Measurements from ENCODE around the gene LAMTOR4.
A peak's percentile ranks its signal among the peaks of the same experiment; 100 is the strongest.

LAMTOR4 gene

GRCh38 chr7:100153708-100154535 lies 5.2 kb downstream of the LAMTOR4 start:
- no peak for DNase-seq (ENCODE audit: low read depth)

- DNase-seq (ENCODE audit: low read depth) = no peak
Observed at GRCh38 chr7:100154651-100155491, 6.2 kb downstream of the LAMTOR4 start.

DNA sequence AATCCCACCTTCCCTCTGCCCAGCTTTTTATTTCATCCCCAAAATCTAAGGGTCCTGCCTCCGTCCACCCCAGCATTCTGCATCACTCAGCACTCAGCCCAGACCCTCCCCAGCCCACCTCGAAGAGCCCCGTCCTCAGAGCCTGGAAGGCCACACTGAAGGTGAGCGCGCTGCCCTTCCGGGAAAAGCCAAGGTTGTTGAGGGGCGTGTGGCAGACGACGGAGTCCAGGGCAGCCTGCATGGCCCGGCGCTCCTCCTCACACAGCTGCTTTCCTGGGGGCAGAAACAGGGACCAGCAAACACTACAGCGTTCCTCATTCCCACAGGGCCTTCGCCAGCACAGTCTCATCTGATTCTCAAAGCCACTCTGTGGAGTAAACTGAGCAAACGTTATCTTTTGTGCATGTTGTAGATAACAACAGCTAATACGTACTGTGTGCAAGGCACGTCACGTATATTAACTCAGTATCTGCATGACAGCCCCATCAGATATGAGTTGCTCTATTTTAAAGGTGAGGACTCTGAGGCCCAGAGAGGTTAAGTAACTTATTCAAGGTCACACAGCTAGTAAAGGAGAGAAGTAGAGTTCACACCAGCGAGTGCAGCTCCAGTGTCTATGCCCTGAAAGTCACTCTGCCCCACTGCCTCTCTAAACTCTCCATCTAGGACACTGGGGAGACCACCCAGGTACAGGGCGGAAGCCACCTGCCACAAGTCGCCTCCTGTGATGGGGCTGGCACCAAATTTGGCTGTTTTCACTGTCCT lies 7.0 kb downstream of the LAMTOR4 start:
- DNase-seq (ENCODE audit: low read depth) = no peak

GRCh38 chr7:100156331-100157068 lies 7.8 kb downstream of the LAMTOR4 start:
- no peak for DNase-seq (ENCODE audit: low read depth)

DNA sequence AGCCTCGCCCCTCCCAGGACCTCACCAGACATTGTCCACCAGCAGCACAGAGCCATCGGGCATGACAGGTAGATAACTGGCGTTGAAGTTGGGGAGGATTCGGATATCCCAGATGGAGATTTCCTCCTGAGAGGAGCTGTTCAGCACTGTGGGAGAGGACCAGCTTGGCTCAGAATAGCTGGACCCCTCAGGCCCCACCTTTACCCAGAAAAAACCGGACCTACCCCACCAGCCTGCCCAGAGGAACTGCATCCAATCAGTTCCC lies 8.3 kb downstream of the LAMTOR4 start:
- DNase-seq (ENCODE audit: low read depth) = no peak

DNA sequence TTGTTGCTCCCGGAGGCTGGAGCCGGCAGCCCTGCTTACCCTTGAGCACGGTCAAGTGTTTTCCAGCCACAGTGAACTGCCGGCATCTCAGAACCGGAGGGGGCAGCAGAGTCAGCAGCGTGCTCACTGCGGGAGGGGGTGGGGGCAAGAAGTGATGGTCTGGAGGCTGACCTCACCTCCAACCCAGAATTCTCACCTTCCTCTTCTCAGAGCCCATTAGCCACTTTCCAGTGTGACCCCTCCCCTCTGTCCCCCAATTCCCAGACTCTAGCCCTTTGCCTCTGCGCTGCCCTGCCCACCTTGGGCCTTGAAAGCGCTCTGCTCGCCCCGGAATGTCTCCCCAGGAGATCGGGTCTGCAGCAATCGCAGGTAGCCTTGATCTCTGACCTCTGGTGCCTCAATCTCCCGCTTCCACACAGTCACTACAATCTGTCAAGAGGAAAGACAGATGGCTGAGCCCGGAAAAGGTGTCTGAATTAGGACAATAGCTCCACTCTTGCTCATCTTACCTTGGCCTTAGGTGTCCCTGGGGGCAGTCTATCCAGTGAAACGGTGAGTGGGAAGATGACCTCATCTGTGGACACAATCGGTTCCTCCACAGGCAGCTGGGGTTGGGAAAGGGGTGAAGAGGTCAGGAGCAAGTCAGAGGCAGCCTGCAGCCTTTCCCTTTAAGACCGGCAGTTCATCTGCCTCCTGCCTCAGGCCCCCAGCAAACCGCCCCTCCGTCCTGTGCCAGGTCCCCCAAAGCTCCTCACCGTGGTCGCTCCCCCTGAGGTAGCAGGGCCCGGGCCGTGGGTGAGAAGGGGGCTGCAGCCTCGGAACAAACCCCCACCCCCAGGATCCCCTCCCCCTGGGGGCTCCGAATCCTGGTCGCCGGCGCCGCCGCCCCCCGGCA lies 8.9 kb downstream of the LAMTOR4 start:
- no peak for DNase-seq (ENCODE audit: low read depth)

- DNase-seq (ENCODE audit: low read depth) = peak; percentile 90
Observed at GRCh38 chr7:100158229-100159098, 9.7 kb downstream of the LAMTOR4 start, which contains the start of gene TRAPPC14. TRAPPC14 (minus strand) TSS chr7:100158723; CDS start chr7:100158499, 224 bp downstream.

DNA sequence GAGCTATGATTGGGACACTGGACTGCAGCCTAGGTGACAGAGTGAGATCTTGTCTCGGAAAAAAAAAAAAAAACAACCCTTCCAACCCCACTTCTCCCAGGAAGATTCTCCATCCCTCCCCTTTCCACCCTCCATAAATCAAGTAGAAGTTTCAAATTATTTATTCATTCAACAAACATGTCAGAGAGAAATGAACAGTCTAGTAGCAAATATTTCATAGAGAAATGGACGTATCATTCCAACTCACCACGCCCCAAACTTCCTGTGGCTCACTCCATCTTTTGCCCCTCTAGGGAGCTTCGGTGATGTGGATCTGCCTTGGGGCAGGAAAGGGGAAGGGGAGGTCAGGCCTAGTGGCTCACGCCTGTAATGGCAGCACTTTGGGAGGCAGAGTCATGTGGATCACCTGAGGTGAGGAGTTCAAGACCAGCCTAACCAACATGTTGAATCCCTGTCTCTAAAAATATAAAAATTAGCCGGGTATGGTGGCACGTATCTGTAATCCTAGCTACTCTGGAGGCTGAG lies 10.4 kb downstream of the LAMTOR4 start:
- DNase-seq (ENCODE audit: low read depth) = no peak

DNA sequence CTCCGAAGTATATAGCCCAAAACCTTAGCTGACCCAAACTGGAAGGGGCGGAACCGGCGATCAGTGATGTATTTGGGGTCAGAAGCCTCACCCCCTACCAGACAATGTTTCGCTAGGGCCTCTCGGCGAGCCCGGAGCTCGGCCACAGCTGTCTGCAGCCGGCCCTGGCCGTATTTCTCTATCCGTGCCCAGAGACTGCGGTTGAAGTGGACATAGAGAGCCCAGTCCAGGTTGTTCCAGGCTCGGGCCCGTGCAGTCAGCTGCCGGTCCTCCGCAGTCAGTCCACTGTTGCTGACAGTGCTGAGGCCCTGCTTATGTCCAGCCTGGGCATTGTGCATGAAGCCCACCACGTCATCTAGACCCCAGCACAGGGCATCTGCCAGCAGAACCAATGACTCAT lies 11.3 kb downstream of the LAMTOR4 start:
- DNase-seq (ENCODE audit: low read depth) = no peak

DNA sequence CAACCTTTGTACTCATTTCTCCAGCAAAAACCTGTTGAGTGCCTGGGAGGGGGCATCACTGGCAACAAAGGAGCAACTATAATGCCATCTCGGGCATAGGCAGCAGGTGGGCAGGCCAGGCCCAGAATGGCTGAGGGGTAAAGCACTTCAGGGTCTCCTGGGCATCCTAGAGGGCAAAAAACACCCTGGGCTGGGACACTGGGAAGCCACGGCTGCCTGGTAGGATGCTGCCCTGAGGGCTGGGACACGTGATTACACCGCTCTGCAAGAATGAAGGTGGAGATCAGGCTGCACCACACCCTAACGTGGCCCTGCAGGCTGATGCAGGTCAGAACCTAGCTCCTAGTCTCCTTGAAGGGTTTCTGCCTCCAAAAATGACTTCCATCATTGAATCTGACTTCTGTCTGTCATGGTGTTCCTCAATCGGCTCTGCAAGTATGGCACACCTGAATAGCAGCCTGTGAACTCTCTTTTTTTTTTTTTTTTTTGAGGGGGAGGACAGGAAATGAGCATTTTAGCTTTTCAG lies 14.4 kb downstream of the LAMTOR4 start:
- no peak for DNase-seq (ENCODE audit: low read depth)

DNA sequence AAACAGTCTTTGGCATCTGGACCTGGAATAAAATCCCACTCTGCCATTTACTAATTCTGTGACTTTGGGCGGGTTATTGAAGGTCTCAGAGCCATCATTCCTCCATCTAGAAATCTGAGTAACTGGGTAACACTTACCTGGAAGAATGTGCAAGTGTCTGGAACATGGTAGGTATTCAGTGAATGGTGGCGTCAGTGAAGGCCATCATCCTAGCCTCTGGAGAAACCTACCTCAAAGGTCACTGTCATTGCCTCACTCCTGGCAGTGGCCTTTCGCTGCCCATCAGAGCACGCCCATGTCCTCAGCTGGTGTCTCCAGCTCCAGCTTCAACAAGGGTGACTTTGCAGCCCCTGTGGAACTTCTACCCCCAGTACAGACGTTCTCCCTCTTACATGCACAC lies 15.2 kb downstream of the LAMTOR4 start:
- no peak for DNase-seq (ENCODE audit: low read depth)

DNA sequence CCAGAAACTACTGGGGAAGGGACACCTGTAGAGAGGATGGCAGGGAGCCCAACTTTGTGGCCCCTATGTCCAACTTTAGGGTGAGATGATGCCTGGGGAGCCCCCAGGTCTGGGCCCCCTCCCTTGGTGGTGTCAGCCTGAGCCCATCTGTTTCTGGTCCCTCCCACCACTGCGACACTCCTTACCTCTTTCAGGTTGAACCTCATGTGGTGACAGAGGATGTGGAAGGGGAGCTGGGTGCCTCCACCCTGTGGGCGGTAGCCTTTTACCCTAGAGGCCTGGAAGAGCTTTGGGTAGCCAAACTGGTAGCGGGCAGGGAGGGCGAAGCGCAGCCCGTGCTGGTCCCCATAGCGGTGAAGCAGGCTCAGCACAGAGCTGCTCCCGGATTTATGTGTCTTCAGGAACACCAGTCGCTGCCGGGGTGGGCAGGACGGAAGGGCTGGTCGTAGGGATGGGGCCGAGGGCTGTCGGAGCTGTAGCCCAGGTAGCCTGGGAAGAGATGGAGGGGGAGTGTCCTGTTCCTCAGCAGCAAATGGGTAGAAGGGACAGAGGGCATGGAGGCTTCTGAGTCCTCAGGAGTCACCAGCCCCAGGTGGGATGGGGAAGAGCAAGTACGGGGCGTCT lies 17.7 kb downstream of the LAMTOR4 start:
- DNase-seq (ENCODE audit: low read depth) = no peak

GRCh38 chr7:100166970-100167911 lies 18.5 kb downstream of the LAMTOR4 start:
- DNase-seq (ENCODE audit: low read depth) = no peak

GRCh38 chr7:100167912-100168323 lies 19.2 kb downstream of the LAMTOR4 start:
- DNase-seq (ENCODE audit: low read depth) = no peak

DNA sequence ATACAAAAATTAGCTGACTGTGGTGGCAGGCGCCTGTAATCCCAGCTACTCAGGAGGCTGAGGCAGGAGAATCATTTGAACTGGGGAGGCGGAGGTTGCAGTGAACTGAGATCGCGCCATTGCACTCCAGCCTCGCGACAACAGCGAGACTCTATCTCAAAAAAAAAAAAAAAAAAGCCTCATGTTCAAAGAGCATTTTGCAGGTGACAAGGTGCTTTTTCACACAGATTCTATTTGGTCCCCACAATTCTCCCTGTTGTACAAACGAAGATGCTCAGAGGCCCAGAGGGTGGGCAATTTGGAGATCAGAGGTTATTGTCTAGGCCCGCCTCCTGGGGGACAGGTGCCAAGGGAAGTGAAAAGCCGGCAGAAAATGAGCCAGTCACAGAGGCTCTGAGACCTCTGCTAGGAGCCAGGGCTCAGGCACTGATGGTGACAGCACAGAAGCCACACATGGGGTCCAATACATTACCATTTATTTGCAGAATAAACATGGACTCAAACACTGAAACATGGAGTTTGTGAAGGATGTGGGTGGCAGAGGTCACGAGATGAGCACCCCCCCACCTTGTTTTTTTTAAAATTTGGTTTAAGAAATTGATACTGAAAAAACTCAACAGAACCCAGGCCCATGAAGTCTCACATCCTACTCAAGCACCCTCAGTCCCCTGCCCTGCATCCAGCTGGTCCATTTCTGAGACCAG lies 20.6 kb downstream of the LAMTOR4 start:
- DNase-seq (ENCODE audit: low read depth) = no peak

- no peak for DNase-seq (ENCODE audit: low read depth)
Observed at GRCh38 chr7:100170101-100170897, 21.6 kb downstream of the LAMTOR4 start.
